Neural progenitor cell (in vitro differentiated cells): ENCODE measurements around the gene HM13. TPM values are rescaled to one million over a fixed set of nuclear protein-coding genes. Genes with fewer than 3 reads are reported as not detected.
"Not testable (repeated sequence)": the region's sequence is repeated elsewhere in the genome, so short reads cannot be mapped to it uniquely, and the experiment has no call there.

Source experiments
- DNase-seq: peaks from one replicate; pipeline ENCODE4 v3.0.0-alpha.2; 2016; ENCODE audit warnings: low spot score
- H2AFZ ChIP-seq: fragments of 200-600 bp; sonication (generic); replicated peaks from 2 replicates; pipeline ENCODE4 v1.6.1; 2016; ENCODE audit warnings: antibody characterized with exemption
- H3F3A ChIP-seq: fragments of 200-600 bp; sonication (generic); 2 replicates; pipeline ENCODE4 v1.6.1; 2016; ENCODE audit warnings: antibody characterized with exemption, low read depth
- H3K27ac ChIP-seq: fragments of 200-600 bp; sonication (generic); 2 replicates; pipeline ENCODE4 v1.5.1; 2016; ENCODE audit warnings: mild to moderate bottlenecking
- H3K27me3 ChIP-seq: fragments of 200-600 bp; sonication (generic); 2 replicates; pipeline ENCODE4 v1.6.1; 2016; ENCODE audit warnings: mild to moderate bottlenecking, moderate library complexity
- H3K36me3 ChIP-seq: fragments of 200-600 bp; sonication (generic); 2 replicates; pipeline ENCODE4 v1.5.1; 2016
- H3K4me1 ChIP-seq: fragments of 200-600 bp; sonication (generic); 2 replicates; pipeline ENCODE4 v1.6.1; 2016; ENCODE audit warnings: mixed run types
- H3K4me2 ChIP-seq: fragments of 200-600 bp; sonication (generic); 2 replicates; pipeline ENCODE4 v1.6.1; 2016
- H3K4me3 ChIP-seq: fragments of 200-600 bp; sonication (generic); 2 replicates; pipeline ENCODE4 v1.5.1; 2016
- H3K79me2 ChIP-seq: fragments of 200-600 bp; sonication (generic); 2 replicates; pipeline ENCODE4 v1.6.1; 2016; ENCODE audit warnings: low read depth
- H3K9ac ChIP-seq: fragments of 200-600 bp; sonication (generic); 2 replicates; pipeline ENCODE4 v1.6.1; 2016
- H3K9me3 ChIP-seq: fragments of 200-600 bp; sonication (generic); 2 replicates; pipeline ENCODE4 v1.5.1; 2016; ENCODE audit warnings: low read depth
- H4K20me1 ChIP-seq: fragments of 200-600 bp; sonication (generic); 2 replicates; pipeline ENCODE4 v1.6.1; 2016; ENCODE audit warnings: low read depth
- H3K27ac Mint-ChIP-seq: 3 replicates; pipeline ENCODE4 v1.8.0; 2021; ENCODE audit warnings: mixed read lengths
- H3K27me3 Mint-ChIP-seq: 2 replicates; pipeline ENCODE4 v1.8.0; 2022; ENCODE audit warnings: low read depth, mild to moderate bottlenecking, inconsistent platforms, moderate library complexity, mixed read lengths; ENCODE audit not compliant: insufficient read depth
- H3K36me3 Mint-ChIP-seq: 3 replicates; pipeline ENCODE4 v1.8.0; 2021; ENCODE audit warnings: mixed read lengths
- H3K4me1 Mint-ChIP-seq: 3 replicates; pipeline ENCODE4 v1.8.0; 2021; ENCODE audit warnings: mixed read lengths
- H3K4me3 Mint-ChIP-seq: 3 replicates; pipeline ENCODE4 v1.8.0; 2021; ENCODE audit warnings: mild to moderate bottlenecking, moderate library complexity, mixed read lengths
- H3K9me3 Mint-ChIP-seq: 3 replicates; pipeline ENCODE4 v1.8.0; 2020; ENCODE audit warnings: mixed read lengths
- CTCF ChIP-seq: fragments of 200-600 bp; sonication (generic); IDR thresholded peaks from 2 replicates; pipeline ENCODE4 v1.5.1; 2017; ENCODE audit warnings: antibody characterized with exemption, mild to moderate bottlenecking
- EZH2 ChIP-seq: fragments of 200-600 bp; sonication (generic); IDR thresholded peaks from 2 replicates; pipeline ENCODE4 v1.6.1; 2017; ENCODE audit warnings: antibody characterized with exemption, mild to moderate bottlenecking, moderate library complexity
- EZH2phosphoT487 ChIP-seq: fragments of 200-600 bp; sonication (generic); IDR thresholded peaks from 2 replicates; pipeline ENCODE4 v1.6.1; 2017; ENCODE audit warnings: antibody characterized with exemption
- total RNA-seq: library from RNA; depleted of rRNA; stranded (reverse); fragments of >200 nt; gene quantifications from 2 replicates; pipeline ENCODE4 v1.2.3, GENCODE V29; 2015; ENCODE audit warnings: low replicate concordance

The HM13 gene
- total RNA-seq, 1 donor from 2014 or later = 46.2 TPM

- Histone ChIP-seq H3K4me3 (peak overlapping the region; percentile 83), H3K4me2 (peak overlapping the region; percentile 97), H3K9ac (no peak overlapping the region), H2AFZ (no peak overlapping the region), H3K4me1 (peaks cover 19% of the 10 kb centered on the region), H3K9me3 (no peaks in the 10 kb centered on the region), H3F3A (peaks cover 4% of the 10 kb centered on the region), H3K36me3 (no peaks in the 10 kb centered on the region), H4K20me1 (peaks cover 23% of the 10 kb centered on the region), H3K79me2 (peaks cover 63% of the 10 kb centered on the region), H3K27me3 (no peaks in the 10 kb centered on the region), H3K27ac (no peak overlapping the region)
- peaks cover 3% of the 10 kb centered on the region for H3K36me3 Mint-ChIP-seq
- no peak overlapping the region for H3K4me3 Mint-ChIP-seq
- H3K27me3 Mint-ChIP-seq = no peaks in the 10 kb centered on the region
- DNase-seq = no peak
- no peaks in the 10 kb centered on the region for H3K9me3 Mint-ChIP-seq
- no peaks in the 10 kb centered on the region for H3K4me1 Mint-ChIP-seq
- H3K27ac Mint-ChIP-seq = no peak overlapping the region
- TF ChIP-seq CTCF (no peak), EZH2 (no peak), EZH2phosphoT487 (no peak)
Observed at GRCh38 chr20:31515775-31516107, 1.5 kb downstream of the HM13 start.

- TF ChIP-seq CTCF (no peak), EZH2 (no peak), EZH2phosphoT487 (no peak)
- Mint-ChIP-seq H3K4me3 (no peak overlapping the region), H3K9me3 (no peaks in the 10 kb centered on the region), H3K36me3 (peaks cover 3% of the 10 kb centered on the region), H3K4me1 (no peaks in the 10 kb centered on the region), H3K27ac (no peak overlapping the region), H3K27me3 (no peaks in the 10 kb centered on the region)
- no peak for DNase-seq
- Histone ChIP-seq H3K4me2 (peak overlapping the region; percentile 97), H3K9ac (no peak overlapping the region), H3K27me3 (no peaks in the 10 kb centered on the region), H3K79me2 (peaks cover 67% of the 10 kb centered on the region), H3K36me3 (no peaks in the 10 kb centered on the region), H2AFZ (no peak overlapping the region), H3K9me3 (no peaks in the 10 kb centered on the region), H3K4me3 (no peak overlapping the region), H3K27ac (no peak overlapping the region), H4K20me1 (peaks cover 26% of the 10 kb centered on the region), H3K4me1 (peaks cover 19% of the 10 kb centered on the region), H3F3A (peaks cover 4% of the 10 kb centered on the region)
Observed at GRCh38 chr20:31516166-31516565, 1.9 kb downstream of the HM13 start.

DNA sequence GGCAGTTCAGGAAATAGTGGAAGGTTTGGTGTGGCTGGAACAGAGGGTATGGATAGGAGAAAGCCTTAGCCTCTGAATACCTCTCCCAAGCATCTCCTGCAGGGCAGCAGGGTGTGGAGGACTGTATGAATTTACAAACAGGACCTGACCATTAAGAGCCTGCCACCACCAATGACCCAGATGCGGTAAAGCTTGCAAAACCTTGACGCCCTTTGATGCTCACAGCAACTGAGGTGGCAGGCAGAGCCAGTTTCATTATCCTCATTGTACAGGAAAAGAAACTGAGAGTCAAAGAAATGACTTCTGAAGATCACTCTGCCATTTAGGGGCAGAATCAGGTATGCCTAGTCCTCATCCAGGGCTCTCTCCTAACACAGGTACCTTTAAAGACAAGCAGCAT, 2.4 kb downstream of the HM13 start:
- Mint-ChIP-seq H3K27me3 (no peaks in the 10 kb centered on the region), H3K4me3 (no peak overlapping the region), H3K27ac (no peak overlapping the region), H3K36me3 (peaks cover 3% of the 10 kb centered on the region), H3K4me1 (no peaks in the 10 kb centered on the region), H3K9me3 (no peaks in the 10 kb centered on the region)
- TF ChIP-seq CTCF (no peak), EZH2 (no peak), EZH2phosphoT487 (no peak)
- peaks cover 19% of the 10 kb centered on the region for H3K4me1 ChIP-seq
- no peak for DNase-seq
- H4K20me1 ChIP-seq = peaks cover 29% of the 10 kb centered on the region
- no peak overlapping the region for H3K4me2 ChIP-seq
- no peaks in the 10 kb centered on the region for H3K9me3 ChIP-seq
- no peak overlapping the region for H3K9ac ChIP-seq
- peaks cover 72% of the 10 kb centered on the region for H3K79me2 ChIP-seq
- no peaks in the 10 kb centered on the region for H3K27me3 ChIP-seq
- H3K36me3 ChIP-seq = no peaks in the 10 kb centered on the region
- no peak overlapping the region for H3K27ac ChIP-seq
- H3F3A ChIP-seq = peaks cover 4% of the 10 kb centered on the region
- H3K4me3 ChIP-seq = no peak overlapping the region
- no peak overlapping the region for H2AFZ ChIP-seq

GRCh38 chr20:31517373-31517772, 3.1 kb downstream of the HM13 start:
- Histone ChIP-seq H3F3A (peaks cover 4% of the 10 kb centered on the region), H3K36me3 (no peaks in the 10 kb centered on the region), H3K9me3 (no peaks in the 10 kb centered on the region), H3K27me3 (no peaks in the 10 kb centered on the region), H3K9ac (no peak overlapping the region), H2AFZ (no peak overlapping the region), H3K79me2 (peaks cover 77% of the 10 kb centered on the region), H3K4me3 (no peak overlapping the region), H3K4me2 (peak overlapping the region; percentile 33), H3K27ac (no peak overlapping the region), H4K20me1 (peaks cover 29% of the 10 kb centered on the region), H3K4me1 (peaks cover 19% of the 10 kb centered on the region)
- no peak overlapping the region for H3K4me3 Mint-ChIP-seq
- peak; percentile 49 for DNase-seq
- TF ChIP-seq EZH2 (no peak), CTCF (peak; percentile 28), EZH2phosphoT487 (no peak)
- peaks cover 3% of the 10 kb centered on the region for H3K36me3 Mint-ChIP-seq
- no peak overlapping the region for H3K27ac Mint-ChIP-seq
- no peaks in the 10 kb centered on the region for H3K9me3 Mint-ChIP-seq
- no peaks in the 10 kb centered on the region for H3K27me3 Mint-ChIP-seq
- no peaks in the 10 kb centered on the region for H3K4me1 Mint-ChIP-seq

DNA sequence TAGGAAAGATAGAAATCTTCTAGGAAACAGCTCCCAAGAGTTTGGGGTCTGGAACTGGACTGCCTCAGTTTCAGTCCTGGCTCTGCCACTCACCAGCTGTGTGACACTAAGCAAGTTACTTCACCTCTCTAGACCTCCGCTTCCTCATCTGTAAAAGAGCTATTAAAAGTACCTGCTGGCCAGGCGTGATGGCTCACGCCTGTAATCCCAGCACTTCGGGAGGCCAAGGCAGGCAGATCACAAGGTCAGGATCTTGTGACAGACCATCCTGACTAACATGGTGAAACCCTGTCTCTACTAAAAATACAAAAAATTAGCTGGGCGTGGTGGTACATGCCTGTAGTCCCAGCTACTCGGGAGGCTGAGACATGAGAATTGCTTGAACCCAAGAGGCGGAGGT, 7.0 kb downstream of the HM13 start:
- H3K27me3 Mint-ChIP-seq, H3K36me3 Mint-ChIP-seq, H3K27ac Mint-ChIP-seq, H3K4me1 ChIP-seq, DNase-seq, H3K4me1 Mint-ChIP-seq, H3K4me3 Mint-ChIP-seq, H2AFZ ChIP-seq, H3K9ac ChIP-seq, H3K9me3 ChIP-seq, H3K27me3 ChIP-seq, H3K4me2 ChIP-seq, H3K27ac ChIP-seq, H3K9me3 Mint-ChIP-seq, H3K4me3 ChIP-seq, H3F3A ChIP-seq, H3K36me3 ChIP-seq: not testable (repeated sequence)
- peaks cover 82% of the 10 kb centered on the region for H3K79me2 ChIP-seq
- H4K20me1 ChIP-seq = peaks cover 18% of the 10 kb centered on the region
